Middle frontal gyrus (tissue), 1 donor: ENCODE results near the gene PTPRC.

Experiments
- DNase-seq: peaks from one replicate; pipeline ENCODE4 v3.0.0-alpha.2; 2015; ENCODE audit warnings: low spot score; ENCODE audit errors: extremely low spot score

The PTPRC gene

GRCh38 chr1:198669771-198670170, 30.9 kb downstream of the PTPRC start:
- no peak for DNase-seq

GRCh38 chr1:198671136-198671535, 32.3 kb downstream of the PTPRC start:
- no peak for DNase-seq

GRCh38 chr1:198672124-198672523, 33.3 kb downstream of the PTPRC start:
- DNase-seq, result no peak

GRCh38 chr1:198674009-198674408, 35.2 kb downstream of the PTPRC start:
- DNase-seq, result no peak

- no peak for DNase-seq
These were observed 37.4 kb downstream of the PTPRC start for GRCh38 chr1:198676253-198676652.

GRCh38 chr1:198677027-198677426, 38.2 kb downstream of the PTPRC start:
- no peak for DNase-seq

GRCh38 chr1:198677871-198678270, 39.0 kb downstream of the PTPRC start:
- no peak for DNase-seq

- no peak for DNase-seq
These were observed 39.5 kb downstream of the PTPRC start for GRCh38 chr1:198678301-198678836.

- no peak for DNase-seq
These were observed 40.1 kb downstream of the PTPRC start for GRCh38 chr1:198678901-198679329.

- DNase-seq, result no peak
These were observed 40.8 kb downstream of the PTPRC start for GRCh38 chr1:198679535-198680173.

- DNase-seq, result no peak
These were observed 41.5 kb downstream of the PTPRC start for GRCh38 chr1:198680174-198680875.

GRCh38 chr1:198681252-198681651, 42.4 kb downstream of the PTPRC start:
- no peak for DNase-seq

- DNase-seq, result peak; percentile 22
These were observed 43.3 kb downstream of the PTPRC start for GRCh38 chr1:198681831-198682759.

GRCh38 chr1:198682850-198683249, 44.0 kb downstream of the PTPRC start:
- DNase-seq, result no peak

- no peak for DNase-seq
These were observed 44.6 kb downstream of the PTPRC start for GRCh38 chr1:198683449-198683848.

- peak; percentile 31 for DNase-seq
These were observed 47.4 kb downstream of the PTPRC start for GRCh38 chr1:198686069-198686728.

- no peak for DNase-seq
These were observed 48.6 kb downstream of the PTPRC start for GRCh38 chr1:198687429-198687828.

- DNase-seq, result no peak
These were observed 52.2 kb downstream of the PTPRC start for GRCh38 chr1:198691063-198691462.

- DNase-seq, result no peak
These were observed 54.5 kb downstream of the PTPRC start for GRCh38 chr1:198693321-198693720.

- no peak for DNase-seq
These were observed 55.7 kb downstream of the PTPRC start for GRCh38 chr1:198694542-198694941.

GRCh38 chr1:198696211-198696610, 57.4 kb downstream of the PTPRC start:
- no peak for DNase-seq
